SU-DHL-6 (cell line): ENCODE measurements around the gene ME3.

ENCODE experiments used
- H2AFZ ChIP-seq: fragments of 200-600 bp; sonication (generic); 2 replicates; pipeline ENCODE4 v1.6.1; 2014; ENCODE audit warnings: low read depth, mild to moderate bottlenecking, moderate library complexity, mixed read lengths, antibody characterized with exemption, low read length; ENCODE audit not compliant: severe bottlenecking
- H3F3A ChIP-seq: fragments of 200-600 bp; shearing (Covaris generic); 2 replicates; pipeline ENCODE4 v1.6.0; 2016; ENCODE audit warnings: antibody characterized with exemption, mild to moderate bottlenecking; ENCODE audit not compliant: insufficient read depth
- H3K27ac ChIP-seq: fragments of 200-600 bp; sonication (generic); 2 replicates; pipeline ENCODE4 v1.5.1; 2016; ENCODE audit warnings: low read depth, mild to moderate bottlenecking, low read length, moderate library complexity, mixed read lengths
- H3K27me3 ChIP-seq: fragments of 200-600 bp; sonication (generic), shearing (Covaris generic); 2 replicates; pipeline ENCODE4 v1.6.0; 2014; ENCODE audit warnings: mild to moderate bottlenecking, low read length
- H3K36me3 ChIP-seq: fragments of 200-600 bp; sonication (generic); 2 replicates; pipeline ENCODE4 v1.6.1; 2014; ENCODE audit warnings: mild to moderate bottlenecking, low read length, mixed read lengths
- H3K4me2 ChIP-seq: fragments of 300-600, 200-600 bp; shearing (Covaris generic), sonication (generic); 2 replicates; pipeline ENCODE4 v1.6.0; 2014; ENCODE audit warnings: low read length, low read depth, mild to moderate bottlenecking; ENCODE audit not compliant: poor library complexity, severe bottlenecking
- H3K4me3 ChIP-seq: fragments of 200-600 bp; sonication (generic); 2 replicates; pipeline ENCODE4 v1.5.1; 2014; ENCODE audit warnings: antibody characterized with exemption, low read length, mild to moderate bottlenecking, mixed read lengths; ENCODE audit not compliant: insufficient read depth, poor library complexity, severe bottlenecking
- H3K79me2 ChIP-seq: fragments of 200-600 bp; sonication (generic); 2 replicates; pipeline ENCODE4 v1.6.1; 2014; ENCODE audit warnings: mild to moderate bottlenecking, low read length, moderate library complexity; ENCODE audit not compliant: insufficient read depth
- H3K9ac ChIP-seq: fragments of 200-600 bp; sonication (generic); 2 replicates; pipeline ENCODE4 v1.7.0; 2014; ENCODE audit warnings: mild to moderate bottlenecking, low read length
- H3K9me2 ChIP-seq: fragments of 200-600 bp; sonication (generic); replicated peaks from 2 replicates; pipeline ENCODE4 v1.6.1; 2014; ENCODE audit warnings: low read length; ENCODE audit not compliant: insufficient read depth
- H3K9me3 ChIP-seq: fragments of 200-600 bp; sonication (generic); 2 replicates; pipeline ENCODE4 v1.6.1; 2014; ENCODE audit warnings: low read length, mixed read lengths; ENCODE audit not compliant: insufficient read depth
- H4K20me1 ChIP-seq: fragments of 200-600 bp; sonication (generic); 2 replicates; pipeline ENCODE4 v1.6.1; 2014; ENCODE audit warnings: low read depth, mild to moderate bottlenecking, antibody characterized with exemption, low read length, moderate library complexity, mixed read lengths
- EZH2phosphoT487 ChIP-seq: fragments of 200-600 bp; sonication (generic), shearing (Covaris generic); conservative IDR thresholded peaks from 2 replicates; pipeline ENCODE4 v1.6.1; 2018; ENCODE audit warnings: mild to moderate bottlenecking, antibody characterized with exemption, low read length, moderate library complexity, mixed read lengths
- TF ChIP-seq, protein P1 (sequence below): fragments of 200-600 bp; sonication (generic); IDR thresholded peaks from one replicate; pipeline ENCODE4 v1.5.1; 2017; ENCODE audit warnings: antibody characterized with exemption, mild to moderate bottlenecking, low read length, moderate library complexity; ENCODE audit not compliant: insufficient read depth, poor library complexity, severe bottlenecking

Gene ME3

GRCh38 chr11:86555866-86556265, 116.5 kb downstream of the ME3 start:
- Histone ChIP-seq H3K4me2 (no peak overlapping the region), H3F3A (no peaks in the 10 kb centered on the region), H3K79me2 (no peaks in the 10 kb centered on the region), H3K9me3 (no peaks in the 10 kb centered on the region), H3K9ac (no peak overlapping the region), H3K36me3 (no peaks in the 10 kb centered on the region), H3K9me2 (no peaks in the 10 kb centered on the region), H4K20me1 (no peaks in the 10 kb centered on the region), H3K27me3 (no peaks in the 10 kb centered on the region), H2AFZ (no peak overlapping the region), H3K27ac (no peak overlapping the region), H3K4me3 (no peak overlapping the region)
- TF ChIP-seq, protein P1, sequence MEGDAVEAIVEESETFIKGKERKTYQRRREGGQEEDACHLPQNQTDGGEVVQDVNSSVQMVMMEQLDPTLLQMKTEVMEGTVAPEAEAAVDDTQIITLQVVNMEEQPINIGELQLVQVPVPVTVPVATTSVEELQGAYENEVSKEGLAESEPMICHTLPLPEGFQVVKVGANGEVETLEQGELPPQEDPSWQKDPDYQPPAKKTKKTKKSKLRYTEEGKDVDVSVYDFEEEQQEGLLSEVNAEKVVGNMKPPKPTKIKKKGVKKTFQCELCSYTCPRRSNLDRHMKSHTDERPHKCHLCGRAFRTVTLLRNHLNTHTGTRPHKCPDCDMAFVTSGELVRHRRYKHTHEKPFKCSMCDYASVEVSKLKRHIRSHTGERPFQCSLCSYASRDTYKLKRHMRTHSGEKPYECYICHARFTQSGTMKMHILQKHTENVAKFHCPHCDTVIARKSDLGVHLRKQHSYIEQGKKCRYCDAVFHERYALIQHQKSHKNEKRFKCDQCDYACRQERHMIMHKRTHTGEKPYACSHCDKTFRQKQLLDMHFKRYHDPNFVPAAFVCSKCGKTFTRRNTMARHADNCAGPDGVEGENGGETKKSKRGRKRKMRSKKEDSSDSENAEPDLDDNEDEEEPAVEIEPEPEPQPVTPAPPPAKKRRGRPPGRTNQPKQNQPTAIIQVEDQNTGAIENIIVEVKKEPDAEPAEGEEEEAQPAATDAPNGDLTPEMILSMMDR: no peak
- no peak for TF ChIP-seq EZH2phosphoT487

GRCh38 chr11:86555401-86555800, 117.0 kb downstream of the ME3 start:
- no peaks in the 10 kb centered on the region for H3K9me3 ChIP-seq
- no peaks in the 10 kb centered on the region for H3K79me2 ChIP-seq
- no peak overlapping the region for H3K4me3 ChIP-seq
- H3K4me2 ChIP-seq: no peak overlapping the region
- no peaks in the 10 kb centered on the region for H3K27me3 ChIP-seq
- H3F3A ChIP-seq: no peaks in the 10 kb centered on the region
- H3K27ac ChIP-seq: no peak overlapping the region
- no peak for TF ChIP-seq EZH2phosphoT487
- TF ChIP-seq, protein P1: no peak
- H3K36me3 ChIP-seq: no peaks in the 10 kb centered on the region
- no peaks in the 10 kb centered on the region for H3K9me2 ChIP-seq
- H2AFZ ChIP-seq: no peak overlapping the region
- no peaks in the 10 kb centered on the region for H4K20me1 ChIP-seq
- H3K9ac ChIP-seq: no peak overlapping the region

DNA sequence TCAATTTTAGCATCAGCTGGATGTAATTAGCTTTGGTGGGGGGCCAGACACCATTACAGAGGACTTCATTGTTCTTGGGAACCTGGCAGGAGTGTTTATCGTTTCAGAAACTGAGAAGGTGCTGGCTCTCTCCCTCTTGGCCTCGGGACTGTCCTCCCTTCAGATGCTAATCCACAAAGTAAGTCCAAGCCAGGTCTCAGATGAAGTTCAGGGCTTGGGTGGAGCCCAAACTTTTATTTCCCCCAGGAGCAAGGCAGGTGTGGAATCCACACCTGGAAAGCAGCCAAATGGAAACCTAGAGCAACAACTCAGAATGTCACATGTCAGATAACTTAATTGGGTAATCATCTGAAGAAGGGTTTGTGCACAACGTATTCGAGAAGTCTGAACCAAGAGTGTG, 119.2 kb downstream of the ME3 start:
- Histone ChIP-seq H3K9me2 (no peaks in the 10 kb centered on the region), H3K4me2 (no peak overlapping the region), H3K36me3 (no peaks in the 10 kb centered on the region), H3K9me3 (no peaks in the 10 kb centered on the region), H3K4me3 (no peak overlapping the region), H4K20me1 (no peaks in the 10 kb centered on the region), H3K79me2 (no peaks in the 10 kb centered on the region), H3K9ac (no peak overlapping the region), H3K27ac (no peak overlapping the region), H3F3A (no peaks in the 10 kb centered on the region), H3K27me3 (no peaks in the 10 kb centered on the region), H2AFZ (no peak overlapping the region)
- TF ChIP-seq EZH2phosphoT487: no peak
- TF ChIP-seq, protein P1: no peak
